Common myeloid progenitor, CD34-positive (primary cell): ENCODE data around the gene GLT6D1.

Source experiments
- CTCF ChIA-PET: fragments of 350-600 bp; sonication (Branson Sonifier 250); formaldehyde crosslinking; loops from one replicate; lab custom pipeline; 2021; ENCODE audit warnings: antibody characterized with exemption; lab: Charles Lee
- POLR2A ChIA-PET: fragments of 350-600 bp; sonication (Branson Sonifier 250); formaldehyde crosslinking; loops from one replicate; lab custom pipeline; 2021; ENCODE audit warnings: antibody characterized with exemption; lab: Charles Lee
- DNase-seq, 3 donors: peaks; one replicate each; pipeline versions ENCODE4 v3.0.0 to v3.0.0-alpha.2; 2013
- H3K27ac ChIP-seq, 2 experiments: 1 replicate in 1 of 2; 2 replicates in 1 of 2; pipeline ENCODE4 v1.7.0; 2013; ENCODE audit warnings: inconsistent platforms in 2 of 2, low read length in 2 of 2, mild to moderate bottlenecking in 2 of 2, low read depth in 1 of 2, moderate library complexity in 1 of 2; ENCODE audit not compliant: severe bottlenecking in 2 of 2, insufficient read depth in 1 of 2, poor library complexity in 1 of 2
- H3K27me3 ChIP-seq, 5 experiments: replicated peaks in 2 of 5; 1 replicate in 3 of 5; 2 replicates in 2 of 5; pipeline versions ENCODE4 v1.6.1 to v1.7.0; 2013; ENCODE audit warnings: low read length in 4 of 5, mild to moderate bottlenecking in 2 of 5, moderate library complexity in 2 of 5, inconsistent platforms in 1 of 5; ENCODE audit not compliant: insufficient read depth in 5 of 5, control insufficient read depth in 4 of 5
- H3K36me3 ChIP-seq, 4 experiments: 1 replicate in 2 of 4; 2 replicates in 2 of 4; pipeline versions ENCODE4 v1.6.1 to v1.7.0; 2013; ENCODE audit warnings: low read length in 3 of 4, control low read depth in 1 of 4, mild to moderate bottlenecking in 1 of 4; ENCODE audit not compliant: control insufficient read depth in 4 of 4, insufficient read depth in 4 of 4
- H3K4me1 ChIP-seq, 4 experiments: 1 replicate in 3 of 4; 2 replicates in 1 of 4; pipeline versions ENCODE4 v1.6.1 to v1.7.1; 2013; ENCODE audit warnings: low read length in 3 of 4, mild to moderate bottlenecking in 3 of 4, control low read depth in 1 of 4, inconsistent platforms in 1 of 4, moderate library complexity in 1 of 4; ENCODE audit not compliant: control insufficient read depth in 4 of 4, insufficient read depth in 4 of 4; ENCODE audit errors: control extremely low read depth in 1 of 4
- H3K4me3 ChIP-seq, 7 experiments: 1 replicate in 4 of 7; 2 replicates in 3 of 7; pipeline versions ENCODE4 v1.5.1 to v1.7.0; 2013; ENCODE audit warnings: mild to moderate bottlenecking in 7 of 7, low read length in 6 of 7, moderate library complexity in 6 of 7, inconsistent platforms in 2 of 7, low read depth in 2 of 7, control low read depth in 1 of 7; ENCODE audit not compliant: insufficient read depth in 4 of 7, control insufficient read depth in 1 of 7; ENCODE audit errors: extremely low read depth in 1 of 7
- H3K9me3 ChIP-seq, 5 experiments: 1 replicate in 4 of 5; 2 replicates in 1 of 5; pipeline versions ENCODE4 v1.6.1 to v1.7.1; 2013; ENCODE audit warnings: low read length in 4 of 5, mild to moderate bottlenecking in 2 of 5, inconsistent platforms in 1 of 5, low read depth in 1 of 5, moderate library complexity in 1 of 5; ENCODE audit not compliant: control insufficient read depth in 4 of 5, insufficient read depth in 2 of 5; ENCODE audit errors: control extremely low read depth in 1 of 5
- WGBS: methylation state at CpG from one replicate; pipeline ENCODE4 v1.1.5; 2013; ENCODE audit not compliant: insufficient coverage; 5-methylcytosine and 5-hydroxymethylcytosine counted together

GLT6D1 gene

GRCh38 chr9:135579889-135580660 is 59.3 kb downstream of the GLT6D1 start:
- 79% methylated on average over 9 of the region's 10 CpGs for WGBS
- H3K27ac ChIP-seq = no peak overlapping the region
- no peak for DNase-seq
- ChIA-PET CTCF (no interaction called here), POLR2A (no interaction called here)
- no peak overlapping the region for H3K4me3 ChIP-seq
- peaks cover 0 to 15% (median 0%) of the 10 kb centered on the region in 5 experiments for H3K27me3 ChIP-seq
- H3K36me3 ChIP-seq = no peaks in the 10 kb centered on the region
- no peaks in the 10 kb centered on the region for H3K4me1 ChIP-seq
- no peaks in the 10 kb centered on the region for H3K9me3 ChIP-seq

DNA sequence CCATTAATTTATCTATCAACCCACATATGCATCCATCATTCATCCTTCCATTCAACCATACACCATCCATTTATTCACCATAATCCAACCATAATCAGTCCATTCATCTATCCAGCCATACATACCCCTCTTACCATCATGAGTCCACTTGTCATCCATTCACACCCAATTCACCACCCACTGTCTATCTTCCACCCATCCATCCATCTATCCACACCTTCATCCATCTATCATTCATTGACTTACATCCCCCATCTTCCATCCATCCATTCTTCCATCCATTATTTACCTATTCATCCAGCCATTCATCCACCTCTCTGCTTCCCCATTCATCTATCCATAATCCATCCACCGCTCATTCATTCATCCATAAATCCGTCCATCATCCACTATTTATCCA is 60.0 kb downstream of the GLT6D1 start:
- Histone ChIP-seq H3K27ac (no peak overlapping the region), H3K4me3 (no peak overlapping the region), H3K27me3 (peaks cover 0 to 16% (median 0%) of the 10 kb centered on the region in 5 experiments), H3K4me1 (no peaks in the 10 kb centered on the region), H3K36me3 (no peaks in the 10 kb centered on the region), H3K9me3 (no peaks in the 10 kb centered on the region)
- WGBS = 41% methylated on average over 2 of the region's 2 CpGs
- CTCF ChIA-PET = no interaction called here
- POLR2A ChIA-PET = no interaction called here
- DNase-seq = no peak

DNA sequence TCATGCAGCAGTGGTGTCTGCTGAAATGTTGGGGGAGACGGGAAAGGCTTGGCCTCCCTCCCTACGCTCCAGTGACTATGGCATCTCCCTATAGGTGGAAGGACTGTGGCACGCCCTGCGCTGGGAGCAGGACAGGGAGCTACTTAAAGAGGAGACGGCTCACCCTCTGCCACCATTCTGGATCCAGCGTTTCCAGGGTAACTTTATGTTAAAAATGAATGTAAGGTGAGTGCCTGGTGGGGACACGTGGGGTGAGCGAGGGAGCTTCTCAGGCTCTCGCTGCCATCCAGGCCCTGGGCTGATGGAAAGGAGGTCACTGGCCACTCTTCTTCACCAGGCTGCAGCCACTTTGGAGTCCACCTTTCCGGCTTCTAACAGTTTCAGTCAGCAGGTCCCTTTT is 62.1 kb downstream of the GLT6D1 start:
- WGBS = 92% methylated on average over 9 of the region's 10 CpGs
- peaks cover 0 to 23% (median 2%) of the 10 kb centered on the region in 5 experiments for H3K27me3 ChIP-seq
- no peak for DNase-seq
- no peaks in the 10 kb centered on the region for H3K4me1 ChIP-seq
- CTCF ChIA-PET = no interaction called here
- no peak overlapping the region for H3K4me3 ChIP-seq
- POLR2A ChIA-PET = no interaction called here
- no peak overlapping the region for H3K27ac ChIP-seq
- no peaks in the 10 kb centered on the region for H3K9me3 ChIP-seq
- H3K36me3 ChIP-seq = no peaks in the 10 kb centered on the region

- 86% methylated on average over 22 of the region's 22 CpGs for WGBS
- peaks cover 0 to 26% (median 2%) of the 10 kb centered on the region in 5 experiments for H3K27me3 ChIP-seq
- no peak overlapping the region for H3K4me3 ChIP-seq
- CTCF ChIA-PET = interaction anchor here (0.6 kb wide), 1 partner anchor 1829 kb away, joined by 3 read pairs; no protein-coding TSS in a partner anchor
- POLR2A ChIA-PET = no interaction called here
- H3K36me3 ChIP-seq = no peaks in the 10 kb centered on the region
- no peak overlapping the region for H3K27ac ChIP-seq
- DNase-seq = no peak
- no peaks in the 10 kb centered on the region for H3K4me1 ChIP-seq
- no peaks in the 10 kb centered on the region for H3K9me3 ChIP-seq
Observed at GRCh38 chr9:135575995-135576631, 63.2 kb downstream of the GLT6D1 start.

- H3K4me1 ChIP-seq = no peaks in the 10 kb centered on the region
- no peaks in the 10 kb centered on the region for H3K36me3 ChIP-seq
- peaks cover 0 to 26% (median 0%) of the 10 kb centered on the region in 5 experiments for H3K27me3 ChIP-seq
- CTCF ChIA-PET = no interaction called here
- H3K27ac ChIP-seq = no peak overlapping the region
- POLR2A ChIA-PET = no interaction called here
- DNase-seq = no peak
- H3K9me3 ChIP-seq = no peaks in the 10 kb centered on the region
- 94% methylated on average over 13 of the region's 15 CpGs for WGBS
- no peak overlapping the region for H3K4me3 ChIP-seq
Observed at GRCh38 chr9:135574943-135575342, 64.4 kb downstream of the GLT6D1 start.

DNA sequence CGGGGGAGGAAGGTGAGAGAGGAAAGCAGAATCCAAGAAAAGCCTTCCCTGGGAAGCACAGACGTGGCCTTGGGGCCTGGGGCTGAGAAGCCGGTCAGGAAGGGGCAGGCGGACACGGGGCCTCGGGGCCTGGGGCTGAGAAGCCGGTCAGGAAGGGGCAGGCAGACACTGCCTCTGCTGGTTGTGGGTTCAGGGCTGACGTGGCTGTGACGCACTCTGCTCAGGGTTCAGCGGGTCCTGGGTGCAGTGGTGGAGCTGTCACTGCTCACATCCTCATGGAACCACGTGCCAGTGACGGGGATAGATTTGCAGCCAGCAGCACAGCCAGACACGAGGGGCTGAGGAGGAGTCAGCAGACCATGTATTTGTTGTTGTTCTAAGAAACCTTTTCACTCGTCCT is 65.0 kb downstream of the GLT6D1 start:
- no peak for DNase-seq
- WGBS = 87% methylated on average over 14 of the region's 14 CpGs
- Histone ChIP-seq H3K27ac (no peak overlapping the region), H3K27me3 (peaks cover 0 to 25% (median 0%) of the 10 kb centered on the region in 5 experiments), H3K4me3 (no peak overlapping the region), H3K4me1 (no peaks in the 10 kb centered on the region), H3K36me3 (no peaks in the 10 kb centered on the region), H3K9me3 (peaks cover 0 to 2% (median 0%) of the 10 kb centered on the region in 5 experiments)
- ChIA-PET CTCF (no interaction called here), POLR2A (no interaction called here)
